ENCODE measurements around the gene MDFIC2. TPM values are rescaled to one million over a fixed set of nuclear protein-coding genes. Genes with fewer than 3 reads are reported as not detected.

Gene MDFIC2
- total RNA-seq, result not detected in 2 replicates
- polyA plus RNA-seq, result not detected in 2 replicates
- not detected in 2 replicates for polyA plus RNA-seq (2011; cell fraction: cytosol; rRNA removed)
- not detected in 2 replicates for polyA plus RNA-seq (2011; cell fraction: nucleus; rRNA removed)
- polyA plus RNA-seq (2012), result not detected in 2 replicates
- not detected in 2 replicates for polyA minus RNA-seq
- not detected for polyA minus RNA-seq (2011; cell fraction: cytosol; rRNA and poly(A)+ RNA removed)
- polyA minus RNA-seq (2011; cell fraction: nucleus; rRNA and poly(A)+ RNA removed), result not detected in 2 replicates
- percentile 3 among the genes with signal in this experiment for Bru-seq, nascent RNA
- BruChase-seq, experiment 1, labeled RNA remaining after a 6-hour chase, result percentile 1 among the genes with signal in this experiment
- percentile 1 among the genes with signal in this experiment for BruChase-seq, experiment 2, labeled RNA remaining after a 2-hour chase
- long read RNA-seq, result 0 reads

- Histone ChIP-seq H3K4me2 (ENCODE audit: insufficient read depth, low read length) (no peak within 1 kb of the TSS), H3K9me1 (replicated peaks; ENCODE audit: control insufficient read depth, extremely low read depth, insufficient read depth, low read length) (no peaks in the 10 kb centered on the region), H4K20me1 (replicated peaks; ENCODE audit: control insufficient read depth, extremely low read depth, insufficient read depth, low read length) (no peaks in the 10 kb centered on the region), H2AFZ (ENCODE audit: low read depth, low read length) (no peak within 1 kb of the TSS), H3K79me2 (ENCODE audit: control insufficient read depth, insufficient read depth, low read length) (no peaks in the 10 kb centered on the region), H3K4me3 (replicated peaks in 1 of 3; ENCODE audit: insufficient read depth in 1 of 3, low read depth in 1 of 3, low read length in 3 of 3) (no peak within 1 kb of the TSS), H3K4me1 (ENCODE audit: control insufficient read depth, extremely low read depth, insufficient read depth, low read length) (no peaks in the 10 kb centered on the region), H3K9me3 (replicated peaks; ENCODE audit: control insufficient read depth, insufficient read depth, low read length) (no peaks in the 10 kb centered on the region), H3K9ac (replicated peaks; ENCODE audit: extremely low read depth, insufficient read depth, low read length) (no peak within 1 kb of the TSS), H3K27me3 (ENCODE audit: control insufficient read depth in 2 of 2, insufficient read depth in 2 of 2, low read length in 2 of 2) (no peaks in the 10 kb centered on the region), H3K27ac (ENCODE audit: insufficient read depth, low read depth, low read length) (no peak within 1 kb of the TSS), H3K36me3 (ENCODE audit: control insufficient read depth in 2 of 2, extremely low read depth in 1 of 2, insufficient read depth in 2 of 2, low read length in 2 of 2) (no peaks in the 10 kb centered on the region)
- dilution Hi-C loops (cut with MboI; ENCODE audit: extremely low pct_ligation_motif_present, low sequenced_read_pairs), result no loop called here
- POLR2A ChIA-PET, result no interaction called here
- TF ChIP-seq MYC (IDR thresholded peaks at IDR 0.05; ENCODE audit: low read depth, low read length) (no peak), GATA2 (IDR thresholded peaks at IDR 0.05; ENCODE audit: insufficient read depth, insufficient read length, low read depth, low read length) (no peak), MAX (IDR thresholded peaks at IDR 0.05; ENCODE audit: insufficient read depth, insufficient read length) (no peak), POLR2A (IDR thresholded peaks at IDR 0.05; ENCODE audit: low read depth, low read length) (no peak), JUN (IDR thresholded peaks at IDR 0.05; ENCODE audit: borderline replicate concordance, insufficient read depth, insufficient read length, low read depth) (no peak), EZH2 (IDR thresholded peaks at IDR 0.05; ENCODE audit: borderline replicate concordance, low read depth, low read length, severe bottlenecking) (no peak), FOS (IDR thresholded peaks at IDR 0.05; ENCODE audit: borderline replicate concordance, insufficient read depth, low read length) (no peak), POLR2AphosphoS5 (IDR thresholded peaks at IDR 0.05; ENCODE audit: insufficient read depth, low read depth, low read length) (no peak)
- TF ChIP-seq, protein P1, sequence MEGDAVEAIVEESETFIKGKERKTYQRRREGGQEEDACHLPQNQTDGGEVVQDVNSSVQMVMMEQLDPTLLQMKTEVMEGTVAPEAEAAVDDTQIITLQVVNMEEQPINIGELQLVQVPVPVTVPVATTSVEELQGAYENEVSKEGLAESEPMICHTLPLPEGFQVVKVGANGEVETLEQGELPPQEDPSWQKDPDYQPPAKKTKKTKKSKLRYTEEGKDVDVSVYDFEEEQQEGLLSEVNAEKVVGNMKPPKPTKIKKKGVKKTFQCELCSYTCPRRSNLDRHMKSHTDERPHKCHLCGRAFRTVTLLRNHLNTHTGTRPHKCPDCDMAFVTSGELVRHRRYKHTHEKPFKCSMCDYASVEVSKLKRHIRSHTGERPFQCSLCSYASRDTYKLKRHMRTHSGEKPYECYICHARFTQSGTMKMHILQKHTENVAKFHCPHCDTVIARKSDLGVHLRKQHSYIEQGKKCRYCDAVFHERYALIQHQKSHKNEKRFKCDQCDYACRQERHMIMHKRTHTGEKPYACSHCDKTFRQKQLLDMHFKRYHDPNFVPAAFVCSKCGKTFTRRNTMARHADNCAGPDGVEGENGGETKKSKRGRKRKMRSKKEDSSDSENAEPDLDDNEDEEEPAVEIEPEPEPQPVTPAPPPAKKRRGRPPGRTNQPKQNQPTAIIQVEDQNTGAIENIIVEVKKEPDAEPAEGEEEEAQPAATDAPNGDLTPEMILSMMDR (IDR thresholded peaks at IDR 0.05; ENCODE audit: extremely low read depth in 1 of 2, insufficient read depth in 1 of 2, low read depth in 1 of 2, low read length in 2 of 2), result no peak
- BruUV-seq (replicated peaks), result no TSS peak
- CTCF ChIA-PET, result no interaction called here
- FAIRE-seq, result no peak
- intact Hi-C loops (cut with micrococcal nuclease), result no loop called here
- no peak for DNase-seq (ENCODE audit: low read depth, low spot score)
Measured at GRCh38 chr3:70312336-70312735, at the start of gene MDFIC2. Gene MDFIC2 (minus strand): TSS chr3:70312638. CDS start chr3:70311973, 665 bp downstream.
